Mammary epithelial cell (primary cell): ENCODE data around the gene ZNF462.

Source experiments
- EZH2 ChIP-seq: IDR thresholded peaks from 2 replicates; pipeline ENCODE4 v1.6.1; 2012; ENCODE audit warnings: low read length, inconsistent platforms, borderline replicate concordance
- TF ChIP-seq, protein P1 (sequence below), 2 donors: IDR thresholded peaks in 1 of 2; conservative IDR thresholded peaks in 1 of 2; 2 replicates each; pipeline ENCODE4 v1.5.1; 2011 to 2012; ENCODE audit warnings: inconsistent platforms in 2 of 2, low read length in 2 of 2, mild to moderate bottlenecking in 2 of 2, control low read depth in 1 of 2, low read depth in 1 of 2; ENCODE audit not compliant: insufficient read depth in 1 of 2; ENCODE audit errors: extremely low read depth in 1 of 2

DNA sequence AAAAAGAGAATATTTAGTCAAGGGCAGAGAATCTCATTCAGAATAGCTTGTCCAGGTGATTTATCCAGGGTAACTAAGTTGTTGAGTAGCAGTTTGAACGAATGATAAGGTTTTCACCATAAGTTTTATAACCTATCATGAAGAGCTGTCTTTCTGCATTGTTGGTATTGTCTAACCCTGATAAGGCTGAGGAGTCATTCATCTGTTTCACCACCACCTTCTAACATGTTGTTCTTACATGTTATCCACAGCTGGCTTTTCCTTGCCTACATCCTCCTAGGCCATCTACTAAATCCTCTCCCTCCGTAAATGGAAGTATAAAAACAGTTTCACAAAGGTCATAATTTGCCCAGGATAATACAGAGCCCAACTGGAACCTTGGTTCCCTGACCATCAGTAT lies 24.1 kb downstream of the ZNF462 start:
- TF ChIP-seq, protein P1, sequence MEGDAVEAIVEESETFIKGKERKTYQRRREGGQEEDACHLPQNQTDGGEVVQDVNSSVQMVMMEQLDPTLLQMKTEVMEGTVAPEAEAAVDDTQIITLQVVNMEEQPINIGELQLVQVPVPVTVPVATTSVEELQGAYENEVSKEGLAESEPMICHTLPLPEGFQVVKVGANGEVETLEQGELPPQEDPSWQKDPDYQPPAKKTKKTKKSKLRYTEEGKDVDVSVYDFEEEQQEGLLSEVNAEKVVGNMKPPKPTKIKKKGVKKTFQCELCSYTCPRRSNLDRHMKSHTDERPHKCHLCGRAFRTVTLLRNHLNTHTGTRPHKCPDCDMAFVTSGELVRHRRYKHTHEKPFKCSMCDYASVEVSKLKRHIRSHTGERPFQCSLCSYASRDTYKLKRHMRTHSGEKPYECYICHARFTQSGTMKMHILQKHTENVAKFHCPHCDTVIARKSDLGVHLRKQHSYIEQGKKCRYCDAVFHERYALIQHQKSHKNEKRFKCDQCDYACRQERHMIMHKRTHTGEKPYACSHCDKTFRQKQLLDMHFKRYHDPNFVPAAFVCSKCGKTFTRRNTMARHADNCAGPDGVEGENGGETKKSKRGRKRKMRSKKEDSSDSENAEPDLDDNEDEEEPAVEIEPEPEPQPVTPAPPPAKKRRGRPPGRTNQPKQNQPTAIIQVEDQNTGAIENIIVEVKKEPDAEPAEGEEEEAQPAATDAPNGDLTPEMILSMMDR (conservative IDR thresholded peaks at IDR 0.05 in 1 of 2, IDR thresholded peaks at IDR 0.05 in 1 of 2; ENCODE audit: extremely low read depth in 1 of 2, insufficient read depth in 1 of 2, low read depth in 1 of 2, low read length in 2 of 2) = no peak
- TF ChIP-seq EZH2 = no peak
